Measurements from ENCODE around the gene ABL1. TPM values are rescaled to one million over a fixed set of nuclear protein-coding genes. Genes with fewer than 3 reads are reported as not detected.

Gene ABL1
- total and polyA plus RNA-seq, 5 donors from 2014 or later: 5.5 to 33.9 (median 8.6) TPM

DNA sequence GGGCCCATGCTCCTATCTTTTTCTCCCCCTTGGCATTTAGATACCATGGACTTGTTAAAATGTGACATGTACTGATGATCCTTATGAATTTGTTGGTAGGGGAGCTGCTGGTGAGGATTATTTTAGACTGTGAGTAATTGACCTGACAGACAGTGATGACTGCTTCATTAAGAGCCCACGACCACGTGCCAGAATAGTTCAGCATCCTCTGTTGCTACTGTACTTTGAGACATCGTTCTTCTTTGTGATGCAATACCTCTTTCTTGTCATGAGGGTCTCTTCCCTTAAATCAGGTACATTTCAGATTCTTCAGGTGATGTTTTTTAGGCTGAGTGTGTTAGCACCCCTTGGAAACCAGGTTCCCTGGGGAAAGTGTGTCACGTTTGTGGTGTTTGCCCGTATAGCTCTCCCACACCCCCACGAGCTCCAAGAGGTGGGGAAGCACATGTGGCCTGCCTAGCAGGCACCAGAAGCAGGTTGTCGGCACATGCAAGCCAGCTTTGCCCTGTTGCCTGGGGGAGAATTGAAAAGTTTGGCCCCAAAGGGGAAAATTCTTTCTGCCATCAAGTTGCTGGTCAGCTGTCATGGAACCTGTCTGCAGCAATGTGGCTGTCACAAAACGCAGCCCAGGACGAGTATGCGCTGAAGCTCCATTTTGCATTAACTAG lies 36.5 kb downstream of the ABL1 start:
- ATAC-seq (ENCODE audit: low read depth in 2 of 2) (no peak), DNase-seq (no peak)
- no peaks in the 10 kb centered on the region for H3K9me3 Mint-ChIP-seq
- peaks cover 37% of the 10 kb centered on the region for H3K36me3 Mint-ChIP-seq
- H3K4me1 Mint-ChIP-seq: peaks cover 0 to 8% (median 2%) of the 10 kb centered on the region in 4 donors
- Histone ChIP-seq H3K36me3 (ENCODE audit: control insufficient read depth, insufficient read depth, low read length) (peaks cover 32% of the 10 kb centered on the region), H3K27ac (ENCODE audit: insufficient read depth, low read length, poor library complexity, severe bottlenecking) (no peak overlapping the region), H3K4me3 (ENCODE audit: low read depth, low read length) (no peak overlapping the region), H3K27me3 (ENCODE audit: control insufficient read depth, insufficient read depth, low read length) (no peaks in the 10 kb centered on the region), H3K9me3 (ENCODE audit: control insufficient read depth in 2 of 2, low read length in 2 of 2) (no peaks in the 10 kb centered on the region), H3K4me1 (ENCODE audit: control insufficient read depth, insufficient read depth, low read length, poor library complexity, severe bottlenecking) (no peaks in the 10 kb centered on the region)
- no peaks in the 10 kb centered on the region for H3K27me3 Mint-ChIP-seq
- H3K27ac Mint-ChIP-seq: no peak overlapping the region
- no peak overlapping the region for H3K4me3 Mint-ChIP-seq

DNA sequence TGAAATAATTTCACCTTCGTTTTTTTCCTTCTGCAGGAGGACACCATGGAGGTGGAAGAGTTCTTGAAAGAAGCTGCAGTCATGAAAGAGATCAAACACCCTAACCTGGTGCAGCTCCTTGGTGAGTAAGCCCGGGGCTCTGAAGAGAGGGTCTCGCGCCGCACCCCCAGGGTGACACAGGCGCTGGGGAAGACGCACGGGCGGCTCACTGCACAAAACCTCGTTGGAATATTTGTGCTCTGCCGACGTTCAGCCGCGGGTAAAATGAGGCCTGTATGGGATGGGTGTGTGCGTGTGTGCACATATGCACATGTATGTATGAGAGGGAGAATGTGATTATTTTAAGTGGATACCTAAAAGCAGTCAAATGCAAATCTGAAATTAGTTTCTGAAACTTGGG lies 37.0 kb downstream of the ABL1 start:
- Histone ChIP-seq H3K36me3 (ENCODE audit: control insufficient read depth, insufficient read depth, low read length) (peaks cover 32% of the 10 kb centered on the region), H3K4me1 (ENCODE audit: control insufficient read depth, insufficient read depth, low read length, poor library complexity, severe bottlenecking) (no peaks in the 10 kb centered on the region), H3K4me3 (ENCODE audit: low read depth, low read length) (no peak overlapping the region), H3K27ac (ENCODE audit: insufficient read depth, low read length, poor library complexity, severe bottlenecking) (no peak overlapping the region), H3K27me3 (ENCODE audit: control insufficient read depth, insufficient read depth, low read length) (no peaks in the 10 kb centered on the region), H3K9me3 (ENCODE audit: control insufficient read depth in 2 of 2, low read length in 2 of 2) (no peaks in the 10 kb centered on the region)
- H3K9me3 Mint-ChIP-seq: no peaks in the 10 kb centered on the region
- H3K36me3 Mint-ChIP-seq: peaks cover 37% of the 10 kb centered on the region
- no peak for DNase-seq
- H3K4me3 Mint-ChIP-seq: no peak overlapping the region
- H3K4me1 Mint-ChIP-seq: peaks cover 0 to 7% (median 1%) of the 10 kb centered on the region in 4 donors
- no peak for ATAC-seq (ENCODE audit: low read depth in 2 of 2)
- no peak overlapping the region for H3K27ac Mint-ChIP-seq
- no peaks in the 10 kb centered on the region for H3K27me3 Mint-ChIP-seq

- H3K36me3 ChIP-seq (ENCODE audit: control insufficient read depth, insufficient read depth, low read length): peaks cover 32% of the 10 kb centered on the region
- no peak for ATAC-seq (ENCODE audit: low read depth in 2 of 2)
- H3K9me3 Mint-ChIP-seq: no peaks in the 10 kb centered on the region
- H3K27me3 Mint-ChIP-seq: no peaks in the 10 kb centered on the region
- no peak overlapping the region for H3K4me3 ChIP-seq (ENCODE audit: low read depth, low read length)
- H3K4me1 ChIP-seq (ENCODE audit: control insufficient read depth, insufficient read depth, low read length, poor library complexity, severe bottlenecking): no peaks in the 10 kb centered on the region
- no peak overlapping the region for H3K27ac Mint-ChIP-seq
- peaks cover 37% of the 10 kb centered on the region for H3K36me3 Mint-ChIP-seq
- no peaks in the 10 kb centered on the region for H3K27me3 ChIP-seq (ENCODE audit: control insufficient read depth, insufficient read depth, low read length)
- H3K4me1 Mint-ChIP-seq: peaks cover 0 to 7% (median 1%) of the 10 kb centered on the region in 4 donors
- no peak for DNase-seq
- no peak overlapping the region for H3K27ac ChIP-seq (ENCODE audit: insufficient read depth, low read length, poor library complexity, severe bottlenecking)
- H3K9me3 ChIP-seq (ENCODE audit: control insufficient read depth in 2 of 2, low read length in 2 of 2): no peaks in the 10 kb centered on the region
- H3K4me3 Mint-ChIP-seq: no peak overlapping the region
Measured at GRCh38 chr9:130872508-130872907, 37.5 kb downstream of the ABL1 start.

DNA sequence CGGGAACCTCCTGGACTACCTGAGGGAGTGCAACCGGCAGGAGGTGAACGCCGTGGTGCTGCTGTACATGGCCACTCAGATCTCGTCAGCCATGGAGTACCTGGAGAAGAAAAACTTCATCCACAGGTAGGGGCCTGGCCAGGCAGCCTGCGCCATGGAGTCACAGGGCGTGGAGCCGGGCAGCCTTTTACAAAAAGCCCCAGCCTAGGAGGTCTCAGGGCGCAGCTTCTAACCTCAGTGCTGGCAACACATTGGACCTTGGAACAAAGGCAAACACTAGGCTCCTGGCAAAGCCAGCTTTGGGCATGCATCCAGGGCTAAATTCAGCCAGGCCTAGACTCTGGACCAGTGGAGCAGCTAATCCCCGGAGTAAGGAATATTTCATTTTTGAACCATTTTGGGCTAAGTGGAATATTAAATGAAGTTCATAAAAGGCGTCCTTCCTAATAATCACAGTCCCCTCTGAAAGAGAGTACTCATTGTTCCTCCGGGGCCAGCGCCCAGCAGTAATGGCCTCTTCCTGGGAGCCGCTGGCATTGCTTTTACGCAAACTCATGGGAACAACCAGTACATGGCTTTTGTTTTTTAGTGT lies 38.0 kb downstream of the ABL1 start:
- no peak overlapping the region for H3K4me3 ChIP-seq (ENCODE audit: low read depth, low read length)
- no peaks in the 10 kb centered on the region for H3K9me3 ChIP-seq (ENCODE audit: control insufficient read depth in 2 of 2, low read length in 2 of 2)
- ATAC-seq (ENCODE audit: low read depth in 2 of 2): no peak
- H3K27ac ChIP-seq (ENCODE audit: insufficient read depth, low read length, poor library complexity, severe bottlenecking): no peak overlapping the region
- no peak for DNase-seq
- no peak overlapping the region for H3K4me3 Mint-ChIP-seq
- peaks cover 37% of the 10 kb centered on the region for H3K36me3 Mint-ChIP-seq
- H3K36me3 ChIP-seq (ENCODE audit: control insufficient read depth, insufficient read depth, low read length): peaks cover 32% of the 10 kb centered on the region
- H3K4me1 Mint-ChIP-seq: peaks cover 0 to 7% (median 1%) of the 10 kb centered on the region in 4 donors
- no peaks in the 10 kb centered on the region for H3K27me3 Mint-ChIP-seq
- H3K9me3 Mint-ChIP-seq: no peaks in the 10 kb centered on the region
- no peaks in the 10 kb centered on the region for H3K4me1 ChIP-seq (ENCODE audit: control insufficient read depth, insufficient read depth, low read length, poor library complexity, severe bottlenecking)
- no peak overlapping the region for H3K27ac Mint-ChIP-seq
- no peaks in the 10 kb centered on the region for H3K27me3 ChIP-seq (ENCODE audit: control insufficient read depth, insufficient read depth, low read length)

GRCh38 chr9:130873966-130874365 lies 38.9 kb downstream of the ABL1 start:
- H3K27ac Mint-ChIP-seq: no peak overlapping the region
- peaks cover 36% of the 10 kb centered on the region for H3K36me3 ChIP-seq (ENCODE audit: control insufficient read depth, insufficient read depth, low read length)
- no peak overlapping the region for H3K4me3 Mint-ChIP-seq
- H3K27me3 Mint-ChIP-seq: no peaks in the 10 kb centered on the region
- no peaks in the 10 kb centered on the region for H3K27me3 ChIP-seq (ENCODE audit: control insufficient read depth, insufficient read depth, low read length)
- DNase-seq: no peak
- no peak for ATAC-seq (ENCODE audit: low read depth in 2 of 2)
- no peaks in the 10 kb centered on the region for H3K4me1 ChIP-seq (ENCODE audit: control insufficient read depth, insufficient read depth, low read length, poor library complexity, severe bottlenecking)
- peaks cover 0 to 7% (median 1%) of the 10 kb centered on the region in 4 donors for H3K4me1 Mint-ChIP-seq
- no peak overlapping the region for H3K27ac ChIP-seq (ENCODE audit: insufficient read depth, low read length, poor library complexity, severe bottlenecking)
- H3K4me3 ChIP-seq (ENCODE audit: low read depth, low read length): no peak overlapping the region
- H3K9me3 ChIP-seq (ENCODE audit: control insufficient read depth in 2 of 2, low read length in 2 of 2): no peaks in the 10 kb centered on the region
- no peaks in the 10 kb centered on the region for H3K9me3 Mint-ChIP-seq
- peaks cover 38% of the 10 kb centered on the region for H3K36me3 Mint-ChIP-seq

GRCh38 chr9:130874783-130875182 lies 39.7 kb downstream of the ABL1 start:
- Histone ChIP-seq H3K27ac (ENCODE audit: insufficient read depth, low read length, poor library complexity, severe bottlenecking) (no peak overlapping the region), H3K27me3 (ENCODE audit: control insufficient read depth, insufficient read depth, low read length) (no peaks in the 10 kb centered on the region), H3K4me3 (ENCODE audit: low read depth, low read length) (no peak overlapping the region), H3K4me1 (ENCODE audit: control insufficient read depth, insufficient read depth, low read length, poor library complexity, severe bottlenecking) (no peaks in the 10 kb centered on the region), H3K36me3 (ENCODE audit: control insufficient read depth, insufficient read depth, low read length) (peaks cover 43% of the 10 kb centered on the region), H3K9me3 (ENCODE audit: control insufficient read depth in 2 of 2, low read length in 2 of 2) (no peaks in the 10 kb centered on the region)
- DNase-seq: no peak
- Mint-ChIP-seq H3K27ac (no peak overlapping the region), H3K27me3 (no peaks in the 10 kb centered on the region), H3K4me3 (no peak overlapping the region), H3K9me3 (no peaks in the 10 kb centered on the region), H3K36me3 (peaks cover 45% of the 10 kb centered on the region), H3K4me1 (peaks cover 0 to 7% (median 1%) of the 10 kb centered on the region in 4 donors)
- no peak for ATAC-seq (ENCODE audit: low read depth in 2 of 2)

DNA sequence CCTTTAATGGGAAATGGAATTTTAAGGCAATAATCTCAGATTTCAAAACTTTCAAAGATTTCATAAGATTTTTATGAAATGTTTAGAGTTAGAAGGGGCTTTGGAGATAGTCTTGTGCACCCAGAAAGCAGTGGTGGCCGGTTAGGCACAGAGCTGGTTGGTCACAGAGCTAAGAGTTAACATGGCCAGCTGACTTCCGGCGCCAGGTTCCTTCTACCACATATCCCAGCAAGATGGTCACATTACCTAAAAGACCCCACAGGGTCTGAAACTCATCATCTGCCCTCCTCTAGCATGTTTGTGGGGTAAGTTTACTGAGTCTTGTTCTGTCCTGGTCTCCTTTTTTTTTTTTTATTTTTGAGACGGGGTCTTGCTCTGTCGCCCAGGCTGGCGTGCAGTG lies 42.2 kb downstream of the ABL1 start:
- H3K27ac Mint-ChIP-seq: no peak overlapping the region
- Histone ChIP-seq H3K27me3 (ENCODE audit: control insufficient read depth, insufficient read depth, low read length) (no peaks in the 10 kb centered on the region), H3K4me3 (ENCODE audit: low read depth, low read length) (no peak overlapping the region), H3K4me1 (ENCODE audit: control insufficient read depth, insufficient read depth, low read length, poor library complexity, severe bottlenecking) (no peaks in the 10 kb centered on the region), H3K27ac (ENCODE audit: insufficient read depth, low read length, poor library complexity, severe bottlenecking) (no peak overlapping the region), H3K9me3 (ENCODE audit: control insufficient read depth in 2 of 2, low read length in 2 of 2) (no peaks in the 10 kb centered on the region), H3K36me3 (ENCODE audit: control insufficient read depth, insufficient read depth, low read length) (peaks cover 58% of the 10 kb centered on the region)
- DNase-seq (no peak), ATAC-seq (ENCODE audit: low read depth in 2 of 2) (no peak)
- H3K36me3 Mint-ChIP-seq: peaks cover 52% of the 10 kb centered on the region
- H3K9me3 Mint-ChIP-seq: no peaks in the 10 kb centered on the region
- peak overlapping the region in 1 of 4 donors; percentile 90 for H3K4me3 Mint-ChIP-seq
- no peaks in the 10 kb centered on the region for H3K4me1 Mint-ChIP-seq
- no peaks in the 10 kb centered on the region for H3K27me3 Mint-ChIP-seq

- Histone ChIP-seq H3K36me3 (ENCODE audit: control insufficient read depth, insufficient read depth, low read length) (peaks cover 49% of the 10 kb centered on the region), H3K4me1 (ENCODE audit: control insufficient read depth, insufficient read depth, low read length, poor library complexity, severe bottlenecking) (no peaks in the 10 kb centered on the region), H3K27ac (ENCODE audit: insufficient read depth, low read length, poor library complexity, severe bottlenecking) (no peak overlapping the region), H3K9me3 (ENCODE audit: control insufficient read depth in 2 of 2, low read length in 2 of 2) (no peaks in the 10 kb centered on the region), H3K4me3 (ENCODE audit: low read depth, low read length) (no peak overlapping the region), H3K27me3 (ENCODE audit: control insufficient read depth, insufficient read depth, low read length) (no peaks in the 10 kb centered on the region)
- H3K27ac Mint-ChIP-seq: no peak overlapping the region
- no peaks in the 10 kb centered on the region for H3K4me1 Mint-ChIP-seq
- H3K27me3 Mint-ChIP-seq: no peaks in the 10 kb centered on the region
- ATAC-seq (ENCODE audit: low read depth in 2 of 2) (no peak), DNase-seq (no peak)
- no peaks in the 10 kb centered on the region for H3K9me3 Mint-ChIP-seq
- H3K4me3 Mint-ChIP-seq: no peak overlapping the region
- peaks cover 43% of the 10 kb centered on the region for H3K36me3 Mint-ChIP-seq
Measured at GRCh38 chr9:130878295-130878694, 43.2 kb downstream of the ABL1 start.
